Stimulated activated CD8-positive, alpha-beta memory T cell treated with anti-CD3 and anti-CD28 coated beads, Interleukin-2, amount 100 ng/mL, for 48 hours (primary cell): ENCODE data around the gene BEST1.
"Not testable (repeated sequence)": the region's sequence is repeated elsewhere in the genome, so short reads cannot be mapped to it uniquely, and the experiment has no call there.

Experiments used
- DNase-seq, 2 donors: peaks; one replicate each; pipeline ENCODE4 v3.0.0-alpha.2; 2020; ENCODE audit warnings: low read depth in 2 of 2

BEST1 gene

GRCh38 chr11:61948505-61948904 is 1.6 kb upstream of the BEST1 start:
- DNase-seq = no peak

GRCh38 chr11:61949169-61950034 is 749 bp upstream of the BEST1 start:
- DNase-seq = no peak

GRCh38 chr11:61951484-61952135 is 1.5 kb downstream of the BEST1 start:
- DNase-seq = no peak

- no peak for DNase-seq
These were observed 2.7 kb downstream of the BEST1 start for GRCh38 chr11:61952882-61953281.

GRCh38 chr11:61953632-61954031 is 3.5 kb downstream of the BEST1 start:
- not testable (repeated sequence) for DNase-seq

GRCh38 chr11:61954106-61954850 is 4.1 kb downstream of the BEST1 start:
- no peak for DNase-seq

GRCh38 chr11:61954851-61955421 is 4.8 kb downstream of the BEST1 start:
- no peak for DNase-seq

GRCh38 chr11:61955422-61956135 is 5.4 kb downstream of the BEST1 start:
- no peak for DNase-seq

GRCh38 chr11:61956191-61957020 is 6.3 kb downstream of the BEST1 start:
- DNase-seq = no peak

GRCh38 chr11:61957021-61957770 is 7.0 kb downstream of the BEST1 start:
- no peak for DNase-seq

GRCh38 chr11:61958590-61958989 is 8.4 kb downstream of the BEST1 start:
- no peak for DNase-seq

GRCh38 chr11:61959114-61959513 is 9.0 kb downstream of the BEST1 start:
- DNase-seq = no peak

GRCh38 chr11:61959678-61960077 is 9.5 kb downstream of the BEST1 start:
- DNase-seq = no peak

GRCh38 chr11:61960532-61960931 is 10.4 kb downstream of the BEST1 start:
- no peak for DNase-seq

GRCh38 chr11:61961570-61962212 is 11.5 kb downstream of the BEST1 start:
- no peak for DNase-seq

GRCh38 chr11:61962213-61963015 is 12.3 kb downstream of the BEST1 start:
- DNase-seq = no peak

GRCh38 chr11:61963016-61963281 is 12.8 kb downstream of the BEST1 start:
- no peak for DNase-seq

GRCh38 chr11:61963282-61964057 is 13.3 kb downstream of the BEST1 start:
- DNase-seq = no peak
